ENCODE data around the gene TBC1D5. TPM values are rescaled to one million over a fixed set of nuclear protein-coding genes. Genes with fewer than 3 reads are reported as not detected.

TBC1D5 gene
- total and polyA plus RNA-seq, 2 of the 8 experiments (the other 6 are each of a cell fraction or from before 2014, with no cell fraction given): 11.0 to 22.9 TPM

DNA sequence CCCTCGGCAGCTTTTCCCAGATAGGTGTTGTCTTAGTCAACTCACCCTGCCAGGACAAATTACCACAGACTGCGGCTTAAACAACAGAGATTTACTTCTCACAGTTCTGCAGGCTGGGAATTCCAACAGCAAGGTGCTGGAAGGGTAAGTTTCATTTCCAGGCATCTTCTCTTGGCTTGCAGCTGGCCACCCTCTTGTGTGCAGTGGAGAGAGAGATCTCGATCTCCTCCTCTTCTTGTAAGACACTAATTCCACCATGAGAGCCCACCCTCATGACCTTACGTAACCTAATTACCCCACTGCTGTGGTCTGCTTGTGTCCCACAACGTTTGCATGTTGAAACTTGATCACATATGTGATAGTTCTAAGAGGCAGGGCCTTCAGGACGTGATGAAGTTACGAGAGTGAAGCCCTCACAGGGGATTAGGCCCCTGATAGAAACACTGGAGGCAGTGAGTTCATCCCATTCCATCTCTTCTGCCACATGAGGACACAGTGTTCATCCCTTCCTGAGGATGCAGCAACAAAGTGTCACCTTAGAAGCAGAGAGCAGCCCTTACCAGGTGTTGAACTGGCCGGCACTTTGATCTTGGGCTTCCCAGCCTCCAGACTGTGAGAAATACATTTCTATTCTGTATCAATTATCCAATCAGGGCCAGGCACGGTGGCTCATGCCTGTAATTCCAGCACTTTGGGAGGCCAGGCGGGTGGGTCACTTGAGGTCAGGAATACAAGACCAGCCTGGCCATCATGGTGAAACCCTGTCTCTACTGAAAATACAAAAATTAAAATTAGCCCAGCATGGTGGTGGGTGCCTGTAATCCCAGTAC lies 609.9 kb downstream of the TBC1D5 start:
- Histone ChIP-seq H3K79me1 (ENCODE audit: low read depth, low read length) (no peaks in the 10 kb centered on the region), H3K23me2 (ENCODE audit: low read depth, low read length) (no peaks in the 10 kb centered on the region), H3K23ac (ENCODE audit: insufficient read length) (no peak overlapping the region), H2BK20ac (ENCODE audit: low read length) (no peak overlapping the region), H3K9ac (replicated peaks in 1 of 4; ENCODE audit: extremely low read depth in 1 of 4, low read depth in 3 of 4, low read length in 3 of 4) (no peak overlapping the region), H3K36me3 (ENCODE audit: control insufficient read depth in 2 of 4, insufficient read depth in 4 of 4, low read length in 3 of 4) (no peaks in the 10 kb centered on the region), H2BK5ac (ENCODE audit: low read depth, low read length) (no peak overlapping the region), H2BK15ac (ENCODE audit: low read length) (no peak overlapping the region; the same call in 1 of the 2 replicates), H4K20me1 (replicated peaks in 1 of 2; ENCODE audit: control insufficient read depth in 1 of 2, insufficient read depth in 2 of 2, low read length in 2 of 2) (no peaks in the 10 kb centered on the region), H3K27ac (ENCODE audit: low read depth, low read length) (no peak overlapping the region), H3K14ac (ENCODE audit: insufficient read length) (no peak overlapping the region), H3K79me2 (ENCODE audit: control insufficient read depth in 1 of 2, insufficient read depth in 2 of 2, low read length in 2 of 2) (no peaks in the 10 kb centered on the region), H4K5ac (ENCODE audit: insufficient read length, low read depth, low read length) (no peak overlapping the region), H3K4me1 (replicated peaks in 1 of 4; ENCODE audit: control insufficient read depth in 3 of 4, insufficient read depth in 4 of 4, low read length in 3 of 4) (no peaks in the 10 kb centered on the region), H3K18ac (ENCODE audit: extremely low read depth, low read length) (no peak overlapping the region), H2BK12ac (ENCODE audit: low read depth, low read length) (no peak overlapping the region), H3K27me3 (replicated peaks in 1 of 4; ENCODE audit: control insufficient read depth in 3 of 4, extremely low read depth in 1 of 4, insufficient read depth in 3 of 4, low read length in 3 of 4) (no peaks in the 10 kb centered on the region), H3K4me2 (ENCODE audit: insufficient read depth in 1 of 2, low read depth in 2 of 2, low read length in 2 of 2) (no peak overlapping the region), H3K4me3 (ENCODE audit: extremely low read depth in 1 of 4, insufficient read depth in 2 of 4, low read depth in 3 of 4, low read length in 4 of 4) (no peak overlapping the region), H3K9me3 (ENCODE audit: insufficient read depth in 2 of 2, low read depth in 1 of 2, low read length in 1 of 2) (peaks cover 0 to 3% of the 10 kb centered on the region in 2 experiments; a peak in 1 of 4 replicates), H2AK5ac (ENCODE audit: low read depth, low read length) (no peak overlapping the region), H3K56ac (replicated peaks; ENCODE audit: insufficient read length, low read depth, low read length) (no peak overlapping the region), H4K8ac (ENCODE audit: extremely low read depth, insufficient read depth, low read length) (no peak overlapping the region), H3K4ac (replicated peaks; ENCODE audit: insufficient read length, low read depth, low read length) (no peak overlapping the region), H2AFZ (ENCODE audit: low read length) (no peak overlapping the region), H2BK120ac (replicated peaks; ENCODE audit: low read depth, low read length) (no peak overlapping the region), H4K91ac (replicated peaks; ENCODE audit: insufficient read length, low read length) (no peak overlapping the region)
- WGBS, 2 experiments (ENCODE audit: extremely low coverage in 1 of 2, insufficient coverage in 1 of 2, insufficient read length in 1 of 2, insufficient replicate concordance in 2 of 2, low coverage in 1 of 2, low lambda C conversion rate in 2 of 2, missing lambda C conversion rate in 1 of 2): 90% methylated on average over 10 of the region's 10 CpGs; no CpG with 5 or more reads in 1 of the 2 experiments
- TF ChIP-seq CREB1 (IDR thresholded peaks at IDR 0.05) (no peak), JUND (IDR thresholded peaks at IDR 0.05; ENCODE audit: low read length) (no peak), RAD21 (IDR thresholded peaks at IDR 0.05 in 1 of 2, conservative IDR thresholded peaks at IDR 0.05 in 1 of 2; ENCODE audit: low read depth in 2 of 2, low read length in 2 of 2) (no peak), NRF1 (IDR thresholded peaks at IDR 0.05; ENCODE audit: low read depth, low read length) (no peak), CHD1 (IDR thresholded peaks at IDR 0.05; ENCODE audit: low read depth, low read length) (no peak)
- FAIRE-seq (no peak), DNase-seq (ENCODE audit: low read depth in 1 of 2, low spot score in 2 of 2) (no peak)
- CTCF ChIA-PET (ENCODE audit: partially characterized antibody): interaction anchor here (0.8 kb wide), 1 partner anchor 577 kb away, joined by 3 read pairs; no protein-coding TSS in a partner anchor
- POLR2A ChIA-PET (ENCODE audit: partially characterized antibody): no interaction called here
